Measurements from ENCODE around the gene DDC.

Gene DDC

DNA sequence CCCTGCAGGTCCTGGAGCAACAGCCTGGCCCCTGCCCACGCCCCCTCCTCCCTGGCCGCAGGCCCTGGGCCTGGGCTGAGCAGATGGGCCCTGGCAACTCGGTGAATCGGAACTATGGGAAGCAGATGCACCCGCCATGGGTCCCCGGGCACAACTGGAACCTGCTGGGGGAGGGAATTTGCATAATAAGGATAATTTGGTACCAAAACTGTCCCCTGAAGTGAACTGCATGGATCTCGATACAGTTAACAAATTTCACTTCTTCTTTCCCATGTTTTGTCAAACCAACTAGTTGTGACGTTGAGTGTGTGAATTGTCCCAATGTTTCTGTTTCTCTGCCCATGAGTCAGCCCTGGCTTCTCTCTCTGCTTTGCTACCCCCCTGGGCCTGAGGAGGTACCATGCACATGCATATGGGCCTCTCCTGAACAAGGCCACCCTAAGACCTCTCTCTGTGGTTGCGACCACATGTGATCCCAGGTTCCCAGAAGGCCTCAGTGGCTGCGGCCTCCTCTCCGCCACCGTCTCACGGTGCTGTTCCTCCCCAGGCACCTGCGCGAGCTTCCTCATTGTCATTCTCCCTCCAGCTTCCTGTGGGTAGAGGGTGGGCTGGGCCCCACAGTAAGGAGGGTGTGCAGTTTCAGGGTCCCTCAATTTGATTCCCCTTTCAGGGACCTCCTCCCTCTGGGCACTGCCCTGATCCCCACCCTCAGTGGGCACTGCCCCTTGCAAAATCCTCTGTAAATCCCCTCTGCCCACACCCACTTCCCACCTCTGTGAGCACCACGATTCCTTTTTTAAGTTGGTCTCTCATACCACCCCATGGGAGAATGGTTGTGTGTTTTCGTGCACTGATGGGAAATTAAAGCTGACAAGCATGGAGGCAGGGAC is 155.1 kb downstream of the DDC start:
- no peak for DNase-seq

All from GOT3 (cell line).